ENCODE measurements around the gene CSDE1.

The CSDE1 gene

GRCh38 chr1:114718661-114719423, 38.9 kb downstream of the CSDE1 start:
- no peak for TF ChIP-seq CTCF (IDR thresholded peaks at IDR 0.05)

GRCh38 chr1:114716304-114717170, 41.2 kb downstream of the CSDE1 start, which contains the start of gene NRAS:
TSS of gene NRAS (minus strand) at chr1:114716771. CDS start at chr1:114716160, 611 bp downstream.
- TF ChIP-seq CTCF (IDR thresholded peaks at IDR 0.05): no peak

- TF ChIP-seq CTCF (IDR thresholded peaks at IDR 0.05): no peak
Observed at GRCh38 chr1:114715952-114716303, 41.9 kb downstream of the CSDE1 start.

- TF ChIP-seq CTCF (IDR thresholded peaks at IDR 0.05): no peak
Observed at GRCh38 chr1:114712977-114713376, 44.8 kb downstream of the CSDE1 start.

GRCh38 chr1:114710360-114710759, 47.4 kb downstream of the CSDE1 start:
- no peak for TF ChIP-seq CTCF (IDR thresholded peaks at IDR 0.05)

GRCh38 chr1:114707604-114708003, 50.2 kb downstream of the CSDE1 start:
- no peak for TF ChIP-seq CTCF (IDR thresholded peaks at IDR 0.05)

- no peak for TF ChIP-seq CTCF (IDR thresholded peaks at IDR 0.05)
Observed at GRCh38 chr1:114703242-114703641, 54.5 kb downstream of the CSDE1 start.
